NOMO-1 treated with DMSO at 0.1 percent for 48 hours (cell line): ENCODE results near the gene OLFM3.

Source experiments
- DNase-seq: peaks from one replicate; lab custom pipeline; 2025; ENCODE audit not compliant: unreplicated experiment; lab: John Stamatoyannopoulos, UW

The OLFM3 gene

DNA sequence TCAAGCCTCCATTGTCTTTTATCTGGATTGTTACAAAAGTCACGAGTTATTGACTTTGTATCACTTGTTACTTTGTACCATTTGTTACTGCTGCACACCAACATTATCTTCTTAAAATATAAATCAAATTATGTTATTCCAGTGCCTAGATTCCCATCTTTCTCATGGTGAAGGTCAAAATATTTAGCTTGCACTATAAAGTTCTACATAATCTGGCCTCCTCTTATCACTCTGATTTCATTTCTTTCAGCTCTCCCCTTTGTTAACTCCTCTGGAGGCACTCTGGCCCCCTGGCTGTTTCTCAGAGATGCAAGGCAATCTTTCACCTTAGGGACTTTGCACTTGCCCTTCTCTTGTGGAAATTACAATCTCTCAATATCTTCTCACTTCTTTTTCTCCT lies 143.8 kb downstream of the OLFM3 start:
- no peak for DNase-seq

- DNase-seq, result no peak
These were observed 147.4 kb downstream of the OLFM3 start for GRCh38 chr1:101849356-101849755.

DNA sequence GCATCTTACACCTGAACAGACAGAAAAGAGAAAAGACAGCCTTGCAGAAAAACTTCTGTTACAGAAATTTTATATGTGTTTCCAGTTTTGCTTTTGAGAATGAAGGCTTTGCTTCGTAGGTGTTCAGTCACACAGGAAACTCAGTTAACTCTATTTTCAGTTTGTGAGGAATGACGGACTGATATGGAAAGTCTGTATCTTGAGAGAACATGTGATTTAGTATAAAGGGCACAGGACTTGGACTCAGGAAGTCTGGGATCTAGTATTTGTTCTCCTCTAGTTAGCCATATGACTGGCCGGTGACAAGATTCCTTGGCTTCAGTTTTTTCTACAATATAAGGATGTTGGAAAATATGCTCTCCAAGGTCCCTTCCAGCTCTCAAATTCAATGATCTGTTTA lies 149.1 kb downstream of the OLFM3 start:
- no peak for DNase-seq

GRCh38 chr1:101846820-101847219 lies 149.9 kb downstream of the OLFM3 start:
- DNase-seq, result no peak

- no peak for DNase-seq
These were observed 153.6 kb downstream of the OLFM3 start for GRCh38 chr1:101843160-101843559.

DNA sequence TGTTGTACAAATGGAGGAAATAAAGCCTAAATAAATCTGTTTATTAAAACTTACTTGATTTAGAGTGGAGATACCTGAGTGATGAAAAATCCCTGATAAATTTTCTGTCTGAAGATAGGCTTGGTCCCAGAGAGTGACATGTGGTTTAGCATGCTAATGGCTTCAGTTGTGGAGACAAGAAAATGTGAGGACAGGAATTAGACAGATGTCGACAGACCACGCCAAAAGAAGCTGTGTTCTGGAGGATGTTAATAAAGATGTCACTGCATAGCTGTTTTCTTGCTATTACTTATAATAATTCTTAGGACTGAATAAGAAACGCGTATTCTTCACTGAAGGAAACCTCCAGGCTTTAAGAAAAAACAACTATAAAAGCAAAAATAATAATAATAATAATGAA lies 154.9 kb downstream of the OLFM3 start:
- no peak for DNase-seq

DNA sequence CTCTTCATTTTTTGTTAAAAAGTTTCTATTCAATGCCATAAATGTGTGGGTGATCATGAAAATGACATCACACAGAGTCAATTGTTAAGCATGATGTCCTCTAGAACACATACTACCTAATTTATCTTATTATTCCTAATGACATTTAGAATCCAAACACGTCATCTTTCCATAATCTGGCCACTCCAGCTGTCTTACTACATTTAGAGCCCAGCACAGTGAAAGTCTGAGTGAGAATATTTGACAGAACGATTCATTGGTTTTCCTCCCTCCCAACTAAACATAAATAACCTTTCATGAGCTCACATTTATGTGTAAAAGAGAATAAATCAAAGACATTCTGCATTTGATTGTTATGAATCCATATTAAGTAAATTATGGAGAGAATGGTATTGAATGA lies 160.7 kb downstream of the OLFM3 start:
- no peak for DNase-seq

DNA sequence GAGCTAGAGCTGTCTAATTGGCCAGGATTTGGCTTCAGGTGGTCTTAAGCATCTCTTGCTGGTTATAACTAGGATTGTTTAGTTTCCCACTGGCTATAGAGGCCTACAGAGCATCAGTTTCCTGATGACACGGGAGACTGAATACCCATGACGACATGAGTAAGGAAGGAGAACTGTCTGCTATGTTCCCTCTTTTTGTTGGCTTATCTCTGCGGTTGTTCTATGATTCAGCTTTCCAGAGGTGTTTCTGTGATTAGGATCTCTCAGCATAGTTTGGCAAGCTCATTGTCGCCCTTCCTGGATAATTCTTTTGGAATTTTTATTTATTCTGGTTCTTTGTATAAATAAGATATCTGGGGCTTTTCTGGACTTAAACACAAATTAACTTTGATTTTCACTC lies 163.4 kb downstream of the OLFM3 start:
- DNase-seq, result no peak

- no peak for DNase-seq
These were observed 170.3 kb downstream of the OLFM3 start for GRCh38 chr1:101826416-101826815.

- DNase-seq, result peak; percentile 24
These were observed 176.7 kb downstream of the OLFM3 start for GRCh38 chr1:101820071-101820470.

DNA sequence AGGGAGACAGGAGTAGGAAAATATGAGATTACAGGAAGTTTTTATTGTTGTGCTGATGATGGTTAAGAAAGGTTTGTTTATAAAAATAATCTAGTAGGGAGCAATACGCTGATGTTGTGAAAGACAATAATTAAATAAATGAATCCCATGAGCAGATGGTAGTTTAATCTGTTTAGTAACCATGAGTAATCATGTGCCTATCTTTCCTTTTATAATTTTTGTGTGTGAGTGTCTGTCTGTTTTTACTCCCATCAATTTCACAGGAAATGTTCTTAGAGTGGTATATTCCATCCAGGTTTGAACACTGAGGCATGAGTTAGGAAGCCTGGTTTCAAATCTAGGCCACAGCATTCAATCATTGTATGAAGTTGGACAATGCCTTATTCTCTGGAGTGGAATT lies 180.5 kb downstream of the OLFM3 start:
- no peak for DNase-seq

- no peak for DNase-seq
These were observed 198.3 kb downstream of the OLFM3 start for GRCh38 chr1:101798417-101798816.

- no peak for DNase-seq
These were observed 199.0 kb downstream of the OLFM3 start for GRCh38 chr1:101797722-101798121.

- DNase-seq, result peak; percentile 87
These were observed 215.4 kb downstream of the OLFM3 start for GRCh38 chr1:101781201-101781831.

DNA sequence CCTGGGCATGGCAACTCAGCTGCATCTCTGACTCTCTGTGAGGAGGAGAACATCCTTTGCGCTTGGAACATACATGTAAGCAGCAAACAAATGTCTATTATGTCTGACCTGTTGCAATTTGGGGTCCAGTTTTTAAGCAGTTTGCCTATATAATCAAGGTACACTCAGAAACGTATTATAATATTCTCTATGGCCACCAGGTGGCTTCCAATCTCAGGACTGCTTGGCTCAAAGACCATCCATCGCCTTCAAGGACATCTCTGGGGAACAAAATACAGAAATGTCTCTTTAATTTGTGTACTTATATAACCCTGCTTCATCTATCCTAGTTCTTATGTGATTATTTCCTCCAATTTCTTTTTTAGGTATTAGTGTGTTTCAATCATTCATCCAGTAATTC lies 227.2 kb downstream of the OLFM3 start:
- DNase-seq, result no peak

- no peak for DNase-seq
These were observed 238.7 kb downstream of the OLFM3 start for GRCh38 chr1:101757985-101758384.

DNA sequence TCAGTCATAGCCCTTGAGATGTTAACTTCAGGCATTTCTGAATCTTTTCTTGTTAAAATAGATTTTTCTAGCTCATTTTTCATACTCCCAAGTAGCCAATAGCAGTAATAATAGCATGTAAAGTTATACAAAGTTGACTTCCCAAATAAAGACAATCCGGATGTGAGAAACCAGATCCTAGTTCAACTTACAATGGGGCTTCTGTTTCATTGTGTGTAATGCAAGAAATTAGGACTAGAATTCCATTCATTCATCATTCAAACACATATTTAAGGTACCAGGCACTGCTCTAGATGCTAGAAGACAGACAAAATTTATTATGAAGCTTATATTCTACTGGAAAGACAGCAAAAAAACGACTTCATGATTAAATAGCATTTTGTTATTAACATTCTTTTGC lies 240.3 kb downstream of the OLFM3 start:
- no peak for DNase-seq
